BLaER1 (cell line): ENCODE data around the gene CTSZ.
A peak's percentile ranks its signal among the peaks of the same experiment; 100 is the strongest.

Experiments used
- H3K27ac ChIP-seq: shearing (Covaris generic); formaldehyde crosslinking; 2 replicates; pipeline ENCODE4 v1.8.1; 2022
- H3K27me3 ChIP-seq: shearing (Covaris generic); formaldehyde crosslinking; 2 replicates; pipeline ENCODE4 v1.8.1; 2022
- H3K36me3 ChIP-seq: shearing (Covaris generic); formaldehyde crosslinking; 2 replicates; pipeline ENCODE4 v1.8.1; 2022
- H3K4me1 ChIP-seq: shearing (Covaris generic); formaldehyde crosslinking; 2 replicates; pipeline ENCODE4 v1.8.1; 2022
- H3K4me2 ChIP-seq: shearing (Covaris generic); formaldehyde crosslinking; 2 replicates; pipeline ENCODE4 v1.8.1; 2022
- H3K4me3 ChIP-seq: shearing (Covaris generic); formaldehyde crosslinking; 2 replicates; pipeline ENCODE4 v1.8.1; 2022
- H3K9ac ChIP-seq: shearing (Covaris generic); formaldehyde crosslinking; 2 replicates; pipeline ENCODE4 v1.8.1; 2022
- H3K9me3 ChIP-seq: shearing (Covaris generic); formaldehyde crosslinking; 2 replicates; pipeline ENCODE4 v1.8.1; 2022
- H4K20me1 ChIP-seq: shearing (Covaris generic); formaldehyde crosslinking; 2 replicates; pipeline ENCODE4 v1.8.1; 2022
- Cebpa-rat ChIP-seq: shearing (Covaris generic); IDR thresholded peaks from 2 replicates; pipeline ENCODE4 v1.8.1; 2022

Gene CTSZ

DNA sequence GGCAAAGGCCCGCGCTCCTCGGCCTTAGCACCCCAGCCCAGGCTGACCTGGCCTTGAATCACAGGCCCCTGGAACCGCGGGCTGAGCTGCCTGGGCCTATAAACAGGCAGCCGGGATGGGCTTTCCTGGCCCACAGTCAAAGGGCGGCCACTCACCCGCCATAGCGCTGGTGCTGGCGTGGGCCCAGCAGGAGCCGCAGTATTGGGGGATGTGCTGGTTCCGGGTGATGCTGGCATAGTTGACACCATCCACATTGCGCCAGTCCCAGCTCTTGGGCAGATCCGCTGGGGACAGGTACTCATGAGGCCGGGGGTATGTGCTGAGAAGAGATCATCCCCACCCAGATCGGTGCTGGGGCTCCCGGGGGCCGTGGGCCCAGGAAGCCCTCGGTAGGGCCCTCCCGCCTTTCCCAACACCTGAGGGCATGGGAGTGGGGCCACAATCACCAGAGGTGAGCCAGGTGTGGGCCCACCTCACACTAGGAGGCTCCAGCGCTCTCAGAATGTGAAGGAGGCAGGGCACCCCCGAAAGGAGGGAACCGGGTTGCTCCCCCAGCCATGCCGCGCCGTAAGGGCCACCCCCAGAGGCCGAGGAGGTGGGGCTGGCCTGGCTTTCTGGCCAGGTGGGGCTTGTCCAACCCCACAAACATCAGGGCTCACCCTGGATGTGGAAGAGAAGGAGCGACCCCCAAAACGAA, 739 bp downstream of the CTSZ start:
- Histone ChIP-seq H3K4me2 (peak overlapping the region; percentile 94), H3K27me3 (peaks cover 23% of the 10 kb centered on the region), H3K4me3 (peak overlapping the region; percentile 66), H3K4me1 (peaks cover 66% of the 10 kb centered on the region), H3K27ac (peak overlapping the region; percentile 73), H3K9ac (peak overlapping the region; percentile 74), H3K36me3 (no peaks in the 10 kb centered on the region), H4K20me1 (peaks cover 25% of the 10 kb centered on the region; the same call in 1 of the 2 replicates), H3K9me3 (no peaks in the 10 kb centered on the region)
- no peak for TF ChIP-seq Cebpa-rat

- Histone ChIP-seq H3K9me3 (no peaks in the 10 kb centered on the region), H3K4me3 (peak overlapping the region; percentile 66; the same call in 1 of the 2 replicates), H3K4me2 (peak overlapping the region; percentile 94), H3K27me3 (peaks cover 23% of the 10 kb centered on the region), H3K36me3 (peaks cover 6% of the 10 kb centered on the region; the same call in 1 of the 2 replicates), H3K9ac (no peak overlapping the region), H4K20me1 (peaks cover 25% of the 10 kb centered on the region; the same call in 1 of the 2 replicates), H3K4me1 (peaks cover 66% of the 10 kb centered on the region), H3K27ac (no peak overlapping the region)
- TF ChIP-seq Cebpa-rat: no peak
These were observed 1.4 kb downstream of the CTSZ start for GRCh38 chr20:59005523-59006166.

DNA sequence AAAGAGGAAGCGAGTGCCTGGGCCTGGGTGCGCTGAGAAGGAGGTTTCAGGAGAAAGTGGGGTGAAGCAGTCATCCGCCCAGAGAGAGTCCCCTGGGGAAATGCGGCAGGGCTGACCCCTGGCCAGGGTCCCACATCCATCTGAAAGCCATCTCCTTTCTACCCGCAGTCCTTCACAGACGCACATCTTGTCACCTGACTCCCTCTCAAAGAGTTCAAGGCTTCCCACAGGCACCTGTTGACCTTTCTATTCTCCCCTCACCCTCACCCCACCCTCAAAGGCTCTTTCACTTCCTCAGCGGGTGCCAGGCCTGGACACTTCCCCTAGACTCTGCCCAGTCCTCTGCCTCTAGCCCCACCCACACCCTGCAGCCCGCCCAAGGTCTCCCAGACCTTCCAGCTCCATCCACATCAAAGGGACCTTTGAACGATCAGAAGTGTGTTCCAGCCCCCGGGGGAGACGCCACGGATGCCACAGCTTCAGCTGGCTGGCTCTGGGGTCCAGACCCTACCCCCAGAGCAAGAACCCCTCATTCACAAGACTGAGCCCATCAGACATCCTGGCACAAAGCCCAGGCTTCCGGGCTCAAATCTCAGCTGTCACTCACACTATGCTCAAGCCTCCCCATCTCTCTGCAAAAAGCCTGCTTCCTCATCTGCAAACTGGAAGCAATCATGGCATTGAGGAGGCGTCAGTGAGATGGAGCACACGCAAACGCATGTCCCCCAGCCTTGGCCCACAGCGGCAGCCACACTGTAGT, 2.1 kb downstream of the CTSZ start:
- peak overlapping the region; percentile 35; the same call in 1 of the 2 replicates for H3K27ac ChIP-seq
- TF ChIP-seq Cebpa-rat: no peak
- peak overlapping the region; percentile 3; the same call in 1 of the 2 replicates for H3K9ac ChIP-seq
- H3K4me1 ChIP-seq: peaks cover 66% of the 10 kb centered on the region
- H3K4me3 ChIP-seq: peak overlapping the region; percentile 36; the same call in 1 of the 2 replicates
- peaks cover 23% of the 10 kb centered on the region for H3K27me3 ChIP-seq
- H4K20me1 ChIP-seq: peaks cover 25% of the 10 kb centered on the region; the same call in 1 of the 2 replicates
- H3K4me2 ChIP-seq: peak overlapping the region; percentile 94
- H3K36me3 ChIP-seq: peaks cover 6% of the 10 kb centered on the region; the same call in 1 of the 2 replicates
- H3K9me3 ChIP-seq: no peaks in the 10 kb centered on the region

GRCh38 chr20:59004493-59004762, 2.6 kb downstream of the CTSZ start:
- Histone ChIP-seq H3K4me3 (peak overlapping the region; percentile 36; the same call in 1 of the 2 replicates), H3K4me1 (peaks cover 66% of the 10 kb centered on the region), H3K9ac (peak overlapping the region; percentile 3; the same call in 1 of the 2 replicates), H3K36me3 (peaks cover 6% of the 10 kb centered on the region; the same call in 1 of the 2 replicates), H3K4me2 (peak overlapping the region; percentile 94), H3K27ac (peak overlapping the region; percentile 35; the same call in 1 of the 2 replicates), H4K20me1 (peaks cover 25% of the 10 kb centered on the region; the same call in 1 of the 2 replicates), H3K27me3 (peaks cover 23% of the 10 kb centered on the region), H3K9me3 (no peaks in the 10 kb centered on the region)
- no peak for TF ChIP-seq Cebpa-rat

DNA sequence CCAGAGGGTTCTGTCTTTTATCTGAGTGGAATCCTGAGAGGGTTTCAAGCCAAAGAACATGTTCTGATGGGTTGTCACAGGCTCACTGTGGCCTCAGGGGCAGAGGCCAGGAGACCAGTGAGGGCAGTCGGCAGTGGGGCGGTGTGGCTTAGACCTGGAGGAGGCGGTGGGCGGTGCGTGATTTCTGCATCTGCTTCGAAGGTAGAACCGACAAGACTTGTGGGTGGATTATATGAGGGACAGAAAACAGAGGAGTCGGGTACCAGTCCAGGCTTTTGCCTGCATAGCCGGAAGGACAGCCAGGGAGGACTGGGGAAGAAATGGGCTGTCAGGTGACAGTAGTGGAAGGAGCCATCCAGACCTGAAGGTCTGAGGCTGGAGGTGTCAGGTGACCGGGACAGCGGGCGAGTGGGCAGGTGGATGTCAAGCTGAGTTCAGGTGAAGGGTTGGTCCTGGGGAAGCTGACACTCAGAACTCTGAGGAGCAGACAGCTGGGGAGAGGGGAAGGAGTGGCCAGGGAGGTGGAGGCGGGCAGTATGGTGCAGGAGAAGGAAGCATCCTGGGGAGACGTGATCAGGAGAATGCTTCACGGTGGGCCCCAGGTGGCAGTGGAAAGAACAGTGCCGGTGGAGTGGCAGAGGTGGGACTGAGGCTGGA, 3.1 kb downstream of the CTSZ start:
- H3K4me3 ChIP-seq: peak overlapping the region; percentile 36; the same call in 1 of the 2 replicates
- H3K27ac ChIP-seq: peak overlapping the region; percentile 35; the same call in 1 of the 2 replicates
- H3K36me3 ChIP-seq: peaks cover 6% of the 10 kb centered on the region; the same call in 1 of the 2 replicates

DNA sequence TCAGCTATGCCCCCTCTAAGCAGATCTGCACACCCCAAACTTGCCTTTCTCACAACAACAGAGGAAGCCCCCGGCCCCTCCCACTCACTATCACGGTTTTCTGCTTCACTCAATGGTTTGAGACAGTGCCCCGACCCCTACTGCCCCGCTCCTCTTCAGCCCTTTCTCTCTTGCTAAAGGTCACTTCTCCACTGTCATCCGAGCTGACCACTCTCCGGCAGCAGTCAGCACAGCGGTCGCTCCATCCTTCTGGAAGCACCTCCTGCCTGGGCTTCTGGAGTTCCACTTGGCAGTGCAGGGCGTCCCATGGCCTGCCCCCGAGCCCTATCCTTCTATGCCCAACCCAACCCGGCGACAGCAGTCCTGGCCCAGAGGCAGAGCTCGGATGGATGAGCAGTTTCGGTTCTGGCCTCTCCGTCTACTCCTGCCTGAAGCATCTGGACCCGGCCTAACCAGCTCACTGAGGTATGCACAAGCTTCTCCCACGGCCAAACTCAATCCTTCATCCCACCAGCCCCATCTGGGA, 4.1 kb downstream of the CTSZ start:
- no peak overlapping the region for H3K27ac ChIP-seq
- TF ChIP-seq Cebpa-rat: no peak
- H4K20me1 ChIP-seq: peaks cover 25% of the 10 kb centered on the region; the same call in 1 of the 2 replicates
- no peak overlapping the region for H3K4me3 ChIP-seq
- H3K36me3 ChIP-seq: peaks cover 6% of the 10 kb centered on the region; the same call in 1 of the 2 replicates
- H3K4me2 ChIP-seq: peak overlapping the region; percentile 94
- H3K4me1 ChIP-seq: peaks cover 54% of the 10 kb centered on the region
- no peak overlapping the region for H3K9ac ChIP-seq
- H3K27me3 ChIP-seq: peaks cover 21% of the 10 kb centered on the region
- no peaks in the 10 kb centered on the region for H3K9me3 ChIP-seq

More for the DNA sequence above, 3.1 kb downstream of the CTSZ start:
- peaks cover 64% of the 10 kb centered on the region for H3K4me1 ChIP-seq
- H3K27me3 ChIP-seq: peaks cover 23% of the 10 kb centered on the region
- H3K9me3 ChIP-seq: no peaks in the 10 kb centered on the region
- no peak for TF ChIP-seq Cebpa-rat
- no peak overlapping the region for H3K9ac ChIP-seq
- peaks cover 25% of the 10 kb centered on the region; the same call in 1 of the 2 replicates for H4K20me1 ChIP-seq
- peak overlapping the region; percentile 94 for H3K4me2 ChIP-seq

GRCh38 chr20:59002388-59002787, 4.7 kb downstream of the CTSZ start:
- Histone ChIP-seq H3K4me3 (no peak overlapping the region), H4K20me1 (peaks cover 25% of the 10 kb centered on the region; the same call in 1 of the 2 replicates), H3K9ac (no peak overlapping the region), H3K27ac (no peak overlapping the region), H3K4me1 (peaks cover 48% of the 10 kb centered on the region), H3K4me2 (no peak overlapping the region), H3K27me3 (peaks cover 16% of the 10 kb centered on the region), H3K9me3 (no peaks in the 10 kb centered on the region), H3K36me3 (peaks cover 12% of the 10 kb centered on the region)
- no peak for TF ChIP-seq Cebpa-rat

- H3K9me3 ChIP-seq: no peaks in the 10 kb centered on the region
- H3K36me3 ChIP-seq: peaks cover 19% of the 10 kb centered on the region
- no peak overlapping the region for H3K9ac ChIP-seq
- H3K27me3 ChIP-seq: peaks cover 8% of the 10 kb centered on the region
- H3K4me2 ChIP-seq: no peak overlapping the region
- no peak for TF ChIP-seq Cebpa-rat
- no peak overlapping the region for H3K27ac ChIP-seq
- H3K4me1 ChIP-seq: peaks cover 41% of the 10 kb centered on the region
- no peak overlapping the region for H3K4me3 ChIP-seq
- peaks cover 25% of the 10 kb centered on the region; the same call in 1 of the 2 replicates for H4K20me1 ChIP-seq
These were observed 5.4 kb downstream of the CTSZ start for GRCh38 chr20:59001449-59002171.
